ENCODE measurements around the gene DYNLT3.

Gene DYNLT3

DNA sequence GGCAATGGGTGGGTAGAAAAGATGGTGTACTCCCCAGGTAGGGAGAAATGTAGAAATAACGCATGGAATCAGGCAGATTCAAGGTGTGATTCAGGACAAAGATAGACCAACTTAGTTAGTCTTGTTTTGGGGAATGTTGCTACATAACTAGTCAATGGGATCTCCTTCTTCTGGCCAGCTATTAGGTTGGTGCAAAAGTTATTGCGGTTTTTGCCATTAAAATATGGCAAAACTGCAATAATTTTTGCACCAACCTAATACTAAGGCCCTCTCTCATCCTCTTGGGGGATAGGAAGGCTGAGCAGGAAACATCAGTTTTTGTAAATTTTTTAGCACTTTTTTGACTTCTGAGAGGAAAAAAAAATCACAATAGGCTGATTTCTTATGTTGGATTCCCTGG lies 44.3 kb downstream of the DYNLT3 start:
- ATAC-seq (replicated peaks; ENCODE audit: extremely low read depth, poor library complexity, severe bottlenecking), result no peak
- no peak overlapping the region for H3K4me3 Mint-ChIP-seq
- DNase-seq (ENCODE audit: low spot score in 2 of 2), result no peak
- no peaks in the 10 kb centered on the region for H3K27me3 Mint-ChIP-seq
- H3K9me3 Mint-ChIP-seq, result no peaks in the 10 kb centered on the region
- no peaks in the 10 kb centered on the region for H3K36me3 Mint-ChIP-seq (ENCODE audit: insufficient read depth)
- H3K27ac Mint-ChIP-seq (ENCODE audit: low read depth), result no peak overlapping the region
- no peaks in the 10 kb centered on the region for H3K4me1 Mint-ChIP-seq

DNA sequence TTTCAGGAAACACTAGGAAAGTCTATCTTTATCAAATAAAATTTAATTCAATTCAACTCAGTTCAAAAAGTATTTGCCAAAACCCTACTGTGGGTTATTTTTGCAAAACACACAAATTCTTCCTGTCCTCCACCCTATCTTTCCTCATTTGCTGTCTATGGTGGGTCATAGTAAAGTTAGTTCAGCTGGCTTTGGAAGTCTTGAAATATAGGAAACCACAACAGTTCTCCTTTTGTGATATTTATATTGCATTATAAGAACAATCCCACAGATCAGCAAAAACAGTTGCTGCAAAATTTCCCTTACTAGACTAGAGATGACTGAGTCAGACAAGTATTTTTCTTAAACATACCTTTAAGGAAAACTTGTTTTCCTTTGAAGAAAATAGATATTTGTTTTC lies 45.3 kb downstream of the DYNLT3 start:
- H3K4me1 Mint-ChIP-seq, result no peaks in the 10 kb centered on the region
- no peak overlapping the region for H3K4me3 Mint-ChIP-seq
- no peak for ATAC-seq (replicated peaks; ENCODE audit: extremely low read depth, poor library complexity, severe bottlenecking)
- no peaks in the 10 kb centered on the region for H3K9me3 Mint-ChIP-seq
- H3K27ac Mint-ChIP-seq (ENCODE audit: low read depth), result no peak overlapping the region
- H3K27me3 Mint-ChIP-seq, result no peaks in the 10 kb centered on the region
- no peaks in the 10 kb centered on the region for H3K36me3 Mint-ChIP-seq (ENCODE audit: insufficient read depth)
- DNase-seq (ENCODE audit: low spot score in 2 of 2), result no peak

DNA sequence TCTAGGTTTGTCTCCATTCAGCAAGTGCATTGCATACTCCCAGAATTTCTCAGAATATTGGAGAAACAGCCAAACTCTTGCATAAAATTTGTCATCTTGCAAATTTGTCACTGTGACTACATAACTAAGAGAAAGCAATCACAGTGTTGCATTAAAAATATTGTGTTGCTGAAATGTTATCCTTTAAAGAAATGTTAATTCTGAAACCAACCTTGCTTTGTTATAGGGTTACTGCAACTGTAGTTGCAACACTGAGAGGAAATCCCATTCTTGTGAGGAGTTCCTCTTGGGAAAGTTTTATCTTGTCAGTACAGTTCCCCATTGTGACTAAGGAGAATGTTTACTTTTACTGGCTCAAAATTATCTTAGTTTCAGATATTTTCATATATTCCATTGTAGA lies 46.7 kb downstream of the DYNLT3 start:
- Mint-ChIP-seq H3K27me3 (no peaks in the 10 kb centered on the region), H3K4me3 (no peak overlapping the region), H3K4me1 (peaks cover 4% of the 10 kb centered on the region), H3K9me3 (no peaks in the 10 kb centered on the region), H3K36me3 (ENCODE audit: insufficient read depth) (no peaks in the 10 kb centered on the region), H3K27ac (ENCODE audit: low read depth) (no peak overlapping the region)
- DNase-seq (ENCODE audit: low spot score in 2 of 2) (no peak), ATAC-seq (replicated peaks; ENCODE audit: extremely low read depth, poor library complexity, severe bottlenecking) (no peak)

DNA sequence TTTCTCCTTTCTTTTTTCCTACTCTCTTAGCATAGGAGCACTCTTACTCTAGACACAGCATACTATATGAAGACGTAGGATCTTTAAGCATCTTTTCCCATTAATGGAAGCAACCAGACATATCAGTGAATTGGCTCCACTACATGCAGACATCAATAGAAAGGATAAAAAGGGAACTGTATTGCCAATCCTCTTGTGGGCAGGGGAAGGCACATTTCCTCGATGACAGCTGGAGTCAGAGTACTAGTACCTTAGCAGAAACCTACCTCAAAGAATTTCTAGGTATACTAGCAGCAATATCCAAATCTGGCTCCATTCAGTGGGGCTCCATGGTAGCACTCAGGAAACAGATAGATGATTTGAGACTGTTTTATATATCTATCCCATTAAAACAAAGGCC lies 47.4 kb downstream of the DYNLT3 start:
- Mint-ChIP-seq H3K4me1 (peaks cover 4% of the 10 kb centered on the region), H3K36me3 (ENCODE audit: insufficient read depth) (no peaks in the 10 kb centered on the region), H3K27me3 (no peaks in the 10 kb centered on the region), H3K9me3 (no peaks in the 10 kb centered on the region), H3K27ac (ENCODE audit: low read depth) (no peak overlapping the region), H3K4me3 (no peak overlapping the region)
- DNase-seq (ENCODE audit: low spot score in 2 of 2), result no peak
- no peak for ATAC-seq (replicated peaks; ENCODE audit: extremely low read depth, poor library complexity, severe bottlenecking)

DNA sequence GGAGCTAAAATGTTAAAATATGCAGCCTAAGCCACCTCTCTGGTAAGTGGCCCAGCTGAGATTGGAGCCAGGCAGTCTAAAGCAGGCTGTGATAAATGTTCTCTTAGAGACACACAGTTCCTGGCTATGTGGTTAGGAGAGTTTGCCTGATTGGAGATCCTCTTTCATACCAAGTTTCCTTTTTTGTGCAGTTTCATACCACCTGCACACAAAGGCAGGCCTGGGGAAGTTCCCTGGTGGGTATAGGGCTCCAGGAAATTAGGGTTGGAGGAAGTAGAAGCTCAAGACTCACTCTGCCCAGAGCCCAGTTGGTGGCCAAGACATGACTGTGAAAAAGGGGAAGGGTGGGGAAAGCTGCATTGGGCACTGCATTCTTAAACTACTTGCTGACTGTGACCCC lies 50.6 kb downstream of the DYNLT3 start:
- Mint-ChIP-seq H3K9me3 (no peaks in the 10 kb centered on the region), H3K27ac (ENCODE audit: low read depth) (no peak overlapping the region), H3K4me1 (peaks cover 4% of the 10 kb centered on the region), H3K4me3 (no peak overlapping the region), H3K27me3 (no peaks in the 10 kb centered on the region), H3K36me3 (ENCODE audit: insufficient read depth) (no peaks in the 10 kb centered on the region)
- no peak for DNase-seq (ENCODE audit: low spot score in 2 of 2)
- ATAC-seq (replicated peaks; ENCODE audit: extremely low read depth, poor library complexity, severe bottlenecking), result peak; percentile 46

DNA sequence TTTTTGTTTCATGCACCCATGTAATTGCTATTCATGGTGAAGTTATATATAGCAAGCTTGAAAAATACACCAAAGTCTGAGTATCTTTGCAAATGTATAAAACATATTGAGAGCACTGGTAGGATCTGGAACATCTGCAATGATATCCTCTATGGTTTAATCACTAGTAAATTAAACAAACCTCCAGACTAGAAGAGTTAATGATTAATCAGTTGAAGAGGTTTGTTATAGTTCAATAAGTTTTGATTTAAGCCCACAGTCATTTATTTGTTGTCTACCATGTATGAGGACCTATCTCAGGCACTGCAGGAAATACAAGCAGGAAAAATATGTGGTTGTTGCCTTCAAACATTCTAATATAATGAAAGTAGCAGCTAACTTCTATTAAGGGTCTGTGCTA lies 51.1 kb downstream of the DYNLT3 start:
- Mint-ChIP-seq H3K4me1 (peaks cover 4% of the 10 kb centered on the region), H3K9me3 (no peaks in the 10 kb centered on the region), H3K36me3 (ENCODE audit: insufficient read depth) (no peaks in the 10 kb centered on the region), H3K27me3 (no peaks in the 10 kb centered on the region), H3K4me3 (no peak overlapping the region), H3K27ac (ENCODE audit: low read depth) (no peak overlapping the region)
- DNase-seq (ENCODE audit: low spot score in 2 of 2) (no peak), ATAC-seq (replicated peaks; ENCODE audit: extremely low read depth, poor library complexity, severe bottlenecking) (no peak)

All from central memory CD8-positive, alpha-beta T cell (primary cell).